ENCODE results near the gene PPBP.
"Not testable (repeated sequence)": the region's sequence is repeated elsewhere in the genome, so short reads cannot be mapped to it uniquely, and the experiment has no call there.

PPBP gene

DNA sequence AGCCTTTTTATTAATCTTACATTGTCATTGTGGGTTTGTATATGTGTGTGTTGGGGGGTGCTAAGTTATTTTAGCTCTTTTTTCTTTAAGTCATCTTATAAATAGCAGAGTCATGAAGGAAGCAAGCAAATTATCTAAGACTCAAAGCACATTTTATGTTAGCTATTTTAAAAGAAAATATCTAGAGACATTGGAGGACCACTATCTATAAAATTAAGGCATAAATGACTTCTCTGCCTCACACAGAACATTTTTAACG is 3.7 kb upstream of the PPBP start:
- DNase-seq, result no peak

- DNase-seq, result no peak
Measured at GRCh38 chr4:73990988-73991741, 3.2 kb upstream of the PPBP start.

DNA sequence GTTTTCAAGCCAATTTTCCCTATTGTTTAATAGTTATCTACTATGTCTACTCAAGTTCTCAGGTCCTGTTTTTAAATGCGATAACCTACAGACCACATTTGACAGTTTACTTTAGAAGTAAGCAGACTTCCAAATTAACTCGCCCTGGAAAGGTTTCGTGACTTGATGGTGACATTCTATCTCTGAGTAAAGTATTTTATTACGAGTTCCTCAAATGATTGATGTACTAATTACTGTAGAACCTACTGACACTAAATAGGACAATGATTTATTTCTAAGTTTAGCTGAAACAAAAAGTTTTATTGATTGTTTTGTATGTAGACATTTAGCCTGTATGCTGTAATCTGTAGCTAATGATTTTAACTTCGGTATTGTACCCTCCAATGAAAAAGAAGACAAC is 1.9 kb upstream of the PPBP start:
- DNase-seq, result no peak

GRCh38 chr4:73989031-73989430 is 1.0 kb upstream of the PPBP start:
- no peak for DNase-seq

GRCh38 chr4:73985528-73985852 is 2.5 kb downstream of the PPBP start:
- DNase-seq, result no peak

DNA sequence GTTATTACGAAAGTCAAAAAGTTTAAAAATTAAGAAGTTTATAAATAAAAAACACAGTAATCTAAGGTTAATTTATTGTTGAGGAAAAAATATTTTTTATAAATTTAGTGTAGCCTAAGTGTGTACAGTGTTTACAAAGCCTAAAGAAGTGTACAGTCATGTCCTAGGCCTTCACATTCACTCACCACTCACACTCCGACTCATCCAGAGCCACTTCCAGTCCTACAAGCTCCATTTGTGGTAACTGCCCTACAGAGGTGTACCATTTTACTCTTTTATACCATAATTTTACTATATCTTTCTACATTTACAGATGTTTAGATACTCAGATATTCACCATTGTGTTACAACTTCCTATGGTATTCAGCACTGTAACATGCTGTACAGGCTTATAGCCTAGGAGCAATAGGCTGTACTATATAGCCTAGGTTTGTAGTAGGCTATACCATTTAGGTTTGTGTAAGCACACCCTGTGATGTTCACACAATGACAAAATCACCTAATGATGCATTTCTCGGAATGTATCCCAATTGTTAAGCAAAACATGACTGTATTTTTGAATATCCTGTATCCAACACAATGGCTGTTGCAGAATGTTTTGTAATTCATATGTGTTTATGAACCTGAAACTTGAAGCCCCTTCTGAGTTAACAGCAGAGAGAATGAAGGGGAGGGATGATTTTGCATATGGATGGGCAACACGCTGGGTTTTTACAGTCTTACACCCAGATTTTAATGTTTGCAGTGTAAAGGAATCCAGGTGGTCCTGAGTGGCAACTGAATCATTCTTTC is 3.1 kb downstream of the PPBP start:
- no peak for DNase-seq

DNA sequence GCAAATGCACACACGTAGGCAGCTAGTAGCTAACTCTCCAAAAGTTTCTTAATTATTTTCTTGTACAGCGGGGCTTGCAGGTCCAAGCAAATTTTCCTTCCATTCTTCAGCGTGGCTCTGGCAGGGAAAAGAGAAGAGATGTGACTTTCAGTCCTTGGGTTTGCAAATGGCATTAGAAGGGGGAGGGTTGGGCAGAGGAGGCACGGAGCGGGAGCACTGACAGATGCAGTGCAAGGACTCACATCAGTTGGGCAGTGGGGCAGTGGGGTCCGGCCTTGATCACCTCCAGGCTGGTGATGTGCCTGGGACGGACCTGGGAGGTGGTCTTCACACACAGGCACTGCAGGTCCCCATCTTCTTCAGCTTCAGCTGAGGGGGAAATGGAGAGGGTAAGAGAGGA is 6.8 kb downstream of the PPBP start:
- not testable (repeated sequence) for DNase-seq

DNA sequence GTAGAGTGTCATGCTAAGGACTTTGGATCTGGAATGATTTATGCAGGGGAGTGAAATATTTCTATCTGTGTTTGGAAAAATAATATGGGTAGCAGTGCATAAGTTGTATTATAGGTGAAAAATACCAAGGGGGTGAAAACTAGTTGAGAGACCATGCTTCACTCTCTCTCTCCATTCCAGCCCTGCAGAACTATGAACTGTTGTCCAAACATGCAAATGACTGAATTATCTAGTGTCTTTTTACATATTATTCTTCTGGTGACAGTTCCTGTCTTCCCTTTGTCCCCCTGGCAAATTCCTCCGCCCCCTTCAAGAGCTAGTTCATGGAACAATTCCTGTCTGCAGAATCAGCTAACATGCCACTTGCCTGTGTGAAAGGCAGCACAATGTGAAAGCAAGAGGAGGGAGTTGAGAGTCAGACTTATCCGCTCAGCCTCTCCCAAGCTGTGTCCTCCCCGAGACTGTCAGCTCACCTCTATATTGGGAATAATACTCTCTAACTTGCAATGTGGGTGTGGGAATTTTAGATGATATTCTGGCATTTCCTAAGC is 8.5 kb downstream of the PPBP start:
- DNase-seq, result no peak

DNA sequence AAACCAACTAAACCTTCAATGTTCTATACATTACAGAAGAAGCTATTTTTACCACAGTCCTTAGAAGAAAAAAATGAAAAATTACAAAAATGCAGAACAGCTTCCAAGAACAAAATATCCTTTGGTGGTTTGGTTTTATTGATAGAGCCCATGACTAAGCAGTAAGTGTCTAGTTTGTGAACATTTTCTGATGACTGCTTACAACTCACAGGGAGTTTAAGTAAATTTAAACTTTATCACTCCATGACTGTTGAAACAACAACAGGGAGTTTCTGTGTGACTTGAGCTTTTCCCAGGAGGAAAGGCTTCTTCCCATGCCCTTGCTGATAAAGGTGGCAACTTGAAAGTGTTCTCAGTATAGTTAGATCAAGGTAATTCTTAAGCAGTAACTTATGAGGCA is 9.1 kb downstream of the PPBP start:
- DNase-seq, result no peak

- no peak for DNase-seq
Measured at GRCh38 chr4:73976716-73977115, 11.3 kb downstream of the PPBP start.

DNA sequence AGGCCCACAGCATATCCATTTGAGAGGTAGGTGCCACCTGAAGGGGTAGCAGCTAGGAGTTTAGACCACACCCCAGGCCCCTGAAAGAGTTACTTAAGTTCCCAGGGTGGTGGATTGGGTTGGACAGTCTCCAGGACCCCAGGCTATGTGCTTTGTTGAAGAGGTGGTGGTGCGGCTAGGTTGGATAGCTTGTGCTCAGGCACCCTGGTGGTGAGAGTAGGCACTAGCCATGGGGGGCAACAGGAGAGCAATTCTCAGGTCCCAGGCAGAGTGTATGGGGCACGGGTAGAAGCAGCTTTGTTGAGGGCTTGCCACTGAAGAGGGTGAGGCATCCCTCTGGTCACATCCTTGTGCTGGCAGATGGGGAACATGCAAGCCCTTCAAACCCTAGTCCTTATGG is 11.8 kb downstream of the PPBP start:
- no peak for DNase-seq

GRCh38 chr4:73974352-73974751 is 13.6 kb downstream of the PPBP start:
- DNase-seq, result no peak

DNA sequence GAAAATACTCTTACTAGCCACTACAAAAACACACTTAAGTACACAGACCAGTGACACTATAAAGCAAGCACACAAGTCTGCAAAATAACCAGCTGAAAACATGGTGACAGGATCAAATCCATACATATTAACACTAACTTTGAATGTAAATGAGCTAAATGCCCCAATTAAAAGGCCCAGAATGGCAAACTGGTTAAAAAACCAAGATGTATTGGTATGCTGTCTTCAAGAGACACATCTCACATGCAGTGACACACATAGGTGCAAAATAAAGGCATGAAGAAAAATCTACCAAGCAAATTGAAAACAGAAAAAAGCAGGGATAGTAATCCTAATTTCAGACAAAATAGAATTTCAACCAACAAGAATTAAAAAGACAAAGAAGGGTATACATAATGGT is 17.0 kb downstream of the PPBP start:
- DNase-seq, result no peak

GRCh38 chr4:73970011-73970410 is 18.0 kb downstream of the PPBP start:
- no peak for DNase-seq

- no peak for DNase-seq
Measured at GRCh38 chr4:73967866-73968265, 20.1 kb downstream of the PPBP start.

GRCh38 chr4:73964862-73965611 is 23.0 kb downstream of the PPBP start:
- no peak for DNase-seq

DNA sequence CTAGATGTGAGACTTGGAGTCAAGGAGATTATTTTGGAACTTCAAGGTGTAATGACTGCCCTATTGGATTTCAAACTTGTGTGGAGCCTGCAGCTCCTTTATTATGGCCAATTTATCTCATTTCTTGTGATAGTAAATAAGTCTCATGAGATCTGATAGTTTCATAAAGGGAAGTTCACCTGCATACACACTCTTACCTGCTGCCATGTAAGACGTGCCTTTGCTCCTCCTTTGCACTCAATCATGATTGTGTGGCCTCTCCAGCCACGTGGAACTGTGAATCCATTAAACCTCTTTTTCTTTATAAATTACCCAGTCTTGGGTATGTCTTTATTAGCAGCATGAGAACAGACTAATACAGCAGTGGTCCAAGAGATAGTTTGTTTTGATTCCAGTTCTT is 25.3 kb downstream of the PPBP start:
- DNase-seq, result no peak

DNA sequence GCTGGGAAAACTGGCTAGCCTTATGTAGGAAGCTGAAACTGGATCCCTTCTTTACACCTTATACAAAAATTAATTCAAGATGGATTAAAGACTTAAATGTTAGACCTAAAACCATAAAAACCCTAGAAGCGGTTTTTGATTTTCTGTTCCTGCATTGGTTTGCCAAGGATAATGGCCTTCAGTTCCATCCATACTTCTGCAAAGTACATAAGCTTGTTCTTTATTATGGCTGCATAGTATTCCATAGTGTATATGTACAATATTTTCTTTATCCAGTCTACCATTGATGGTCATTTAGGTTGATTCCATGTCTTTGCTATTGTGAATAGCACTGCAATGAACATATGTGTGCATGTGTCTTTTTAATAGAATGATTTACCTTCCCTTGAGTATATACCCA is 28.9 kb downstream of the PPBP start:
- not testable (repeated sequence) for DNase-seq

GRCh38 chr4:73952352-73952751 is 35.6 kb downstream of the PPBP start:
- no peak for DNase-seq

DNA sequence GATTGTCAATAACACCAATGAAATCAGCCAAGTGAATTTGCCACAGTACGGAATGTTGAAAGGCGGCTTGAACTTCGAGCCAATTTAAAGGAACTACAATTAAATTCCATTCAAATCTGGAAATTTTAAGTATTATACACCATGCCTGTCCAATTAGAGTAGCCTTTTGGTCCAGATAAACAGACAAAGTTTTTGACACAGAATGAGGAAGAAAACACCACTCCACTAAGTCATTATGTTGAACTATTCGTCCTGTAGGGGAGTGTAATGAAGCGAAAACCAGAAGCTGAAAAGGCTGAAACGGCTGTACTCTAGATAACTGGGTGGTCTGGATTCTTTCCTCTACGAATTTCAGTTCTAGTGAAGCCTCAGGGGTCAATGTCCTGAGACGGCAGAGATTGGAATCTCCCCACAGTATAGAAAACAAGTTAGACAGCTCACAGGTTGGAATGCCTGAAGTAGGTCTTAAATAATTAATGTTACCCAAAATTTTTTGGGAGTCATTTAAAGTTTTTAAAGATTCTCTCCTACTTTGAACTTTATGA is 37.5 kb downstream of the PPBP start:
- not testable (repeated sequence) for DNase-seq

DNA sequence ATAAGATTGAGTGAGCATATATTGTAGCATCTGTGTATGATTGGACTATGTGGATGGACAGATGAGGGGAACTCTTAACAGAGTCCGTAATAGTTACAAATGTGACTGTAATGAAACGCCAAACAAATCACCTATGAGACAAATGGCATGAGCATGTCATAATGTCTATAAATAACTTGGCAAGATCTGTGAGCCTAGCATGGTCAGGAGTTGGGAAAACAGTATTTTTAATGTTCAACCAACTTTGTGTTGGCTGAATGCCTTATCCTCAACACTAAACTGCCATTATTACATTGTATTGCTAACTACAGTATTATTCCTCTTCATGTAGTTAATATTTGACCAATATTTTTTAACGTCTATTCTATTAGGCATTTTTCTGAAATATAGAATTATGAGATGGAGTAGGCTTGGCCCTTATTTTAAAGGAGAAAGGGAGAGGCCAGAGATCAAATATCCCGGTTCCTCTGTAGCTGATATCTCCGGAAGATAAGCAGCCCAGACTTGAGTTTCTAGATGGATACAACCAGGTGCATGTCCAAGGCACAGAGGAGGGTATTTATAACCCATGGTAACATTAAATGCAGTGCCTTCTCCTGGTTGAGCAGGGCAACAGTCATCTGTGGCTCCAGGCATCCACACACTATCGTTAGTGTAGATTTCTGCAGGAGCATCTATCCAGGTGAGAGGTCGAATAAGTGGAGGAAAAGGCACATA is 38.8 kb downstream of the PPBP start:
- no peak for DNase-seq

GRCh38 chr4:73948291-73948690 is 39.7 kb downstream of the PPBP start:
- DNase-seq, result no peak
